ENCODE data around the gene ANKRD44.

GRCh38 chr2:197108758-197109157 is 201.8 kb downstream of the ANKRD44 start:
- no peak for TF ChIP-seq CTCF (IDR thresholded peaks at IDR 0.05; ENCODE audit: low read length)
- TF ChIP-seq EZH2 (IDR thresholded peaks at IDR 0.05; ENCODE audit: borderline replicate concordance, low read length) = no peak
